Endothelial cell of umbilical vein (primary cell): Measurements from ENCODE around the gene AADACL4. TPM values are rescaled to one million over a fixed set of nuclear protein-coding genes. Genes with fewer than 3 reads are reported as not detected.

ENCODE experiments used
- BruUV-seq: library from RNA; stranded (reverse); fragments of 400-500 nt; replicated peaks from 2 replicates; lab custom pipeline; 2021; lab: Mats Ljungman, UMichigan
- CTCF ChIA-PET: fragments of 300-600, 350-600 bp; sonication (Branson Sonifier 250); formaldehyde crosslinking; loops from one replicate; lab custom pipeline; 2021; ENCODE audit warnings: antibody characterized with exemption, inconsistent platforms; lab: Charles Lee
- POLR2A ChIA-PET: fragments of 300-600, 350-600 bp; sonication (Branson Sonifier 250); formaldehyde crosslinking; loops from one replicate; lab custom pipeline; 2021; ENCODE audit warnings: antibody characterized with exemption, inconsistent platforms; lab: Charles Lee
- DNase-seq: peaks from one replicate; pipeline ENCODE4 v3.0.0-alpha.2; 2011; ENCODE audit warnings: low read depth, low spot score
- FAIRE-seq: peaks from 2 replicates; lab custom pipeline; 2011; peaks lifted over from hg19 to GRCh38; lab: Jason Lieb, UNC
- H2AFZ ChIP-seq: 2 replicates; pipeline ENCODE4 v1.6.0; 2012; ENCODE audit warnings: low read depth, low read length, control low read depth, inconsistent platforms
- H3K27ac ChIP-seq: 2 replicates; pipeline ENCODE4 v1.5.1; 2011; ENCODE audit warnings: low read depth, mild to moderate bottlenecking, control low read depth, low read length, moderate library complexity; ENCODE audit not compliant: insufficient read depth
- H3K27me3 ChIP-seq, 2 experiments: 2 replicates each; pipeline versions ENCODE4 v1.6.0 to v1.6.1; 2011; ENCODE audit warnings: low read length in 2 of 2, mixed read lengths in 1 of 2; ENCODE audit not compliant: control insufficient read depth in 2 of 2, insufficient read depth in 2 of 2
- H3K36me3 ChIP-seq, 2 experiments: 2 replicates in 1 of 2; 3 replicates in 1 of 2; pipeline ENCODE4 v1.5.1; 2011; ENCODE audit warnings: low read length in 2 of 2, mild to moderate bottlenecking in 1 of 2, moderate library complexity in 1 of 2; ENCODE audit not compliant: control insufficient read depth in 2 of 2, insufficient read depth in 2 of 2; ENCODE audit errors: extremely low read depth in 1 of 2
- H3K4me1 ChIP-seq: 3 replicates; pipeline ENCODE4 v1.5.1; 2011; ENCODE audit warnings: mild to moderate bottlenecking, low read length; ENCODE audit not compliant: control insufficient read depth, insufficient read depth; ENCODE audit errors: extremely low read depth
- H3K4me2 ChIP-seq: 2 replicates; pipeline ENCODE4 v1.6.1; 2011; ENCODE audit warnings: low read length, control low read depth, mixed read lengths; ENCODE audit not compliant: insufficient read depth
- H3K4me3 ChIP-seq, 3 experiments: fragments of 200-600 bp in 1 of 3; sonication (generic), shearing (Covaris generic) in 1 of 3; replicated peaks in 1 of 3; 2 replicates each; pipeline ENCODE4 v1.5.1; 2011 to 2016; ENCODE audit warnings: control low read depth in 3 of 3, low read length in 3 of 3, mild to moderate bottlenecking in 2 of 3, inconsistent platforms in 1 of 3, low read depth in 1 of 3, moderate library complexity in 1 of 3; ENCODE audit not compliant: insufficient read depth in 1 of 3
- H3K79me2 ChIP-seq: 2 replicates; pipeline ENCODE4 v1.6.0; 2012; ENCODE audit warnings: low read length, inconsistent platforms; ENCODE audit not compliant: control insufficient read depth, insufficient read depth
- H3K9ac ChIP-seq: replicated peaks from 2 replicates; pipeline ENCODE3; 2011; ENCODE audit warnings: low read length, control low read depth; ENCODE audit not compliant: insufficient read depth; ENCODE audit errors: extremely low read depth
- H3K9me1 ChIP-seq: replicated peaks from 3 replicates; pipeline ENCODE4 v1.6.0; 2011; ENCODE audit warnings: mild to moderate bottlenecking, low read length; ENCODE audit not compliant: control insufficient read depth, insufficient read depth; ENCODE audit errors: extremely low read depth
- H3K9me3 ChIP-seq: replicated peaks from 2 replicates; pipeline ENCODE4 v1.5.1; 2012; ENCODE audit warnings: low read length, inconsistent platforms; ENCODE audit not compliant: control insufficient read depth, insufficient read depth
- H4K20me1 ChIP-seq: replicated peaks from 2 replicates; pipeline ENCODE3; 2011; ENCODE audit warnings: mild to moderate bottlenecking, low read length; ENCODE audit not compliant: control insufficient read depth, insufficient read depth; ENCODE audit errors: extremely low read depth
- EZH2 ChIP-seq: IDR thresholded peaks from 2 replicates; pipeline ENCODE4 v1.6.1; 2012; ENCODE audit warnings: borderline replicate concordance, low read depth, mild to moderate bottlenecking, moderate library complexity, low read length, inconsistent platforms; ENCODE audit not compliant: severe bottlenecking
- FOS ChIP-seq: IDR thresholded peaks from 2 replicates; pipeline ENCODE4 v1.6.1; 2011; ENCODE audit warnings: mild to moderate bottlenecking, low read length, moderate library complexity, borderline replicate concordance; ENCODE audit not compliant: insufficient read depth
- GATA2 ChIP-seq: IDR thresholded peaks from 2 replicates; pipeline ENCODE4 v1.7.0; 2011; ENCODE audit warnings: low read depth, mild to moderate bottlenecking, moderate library complexity, mixed read lengths, low read length; ENCODE audit not compliant: insufficient read length, insufficient read depth
- JUN ChIP-seq: IDR thresholded peaks from 2 replicates; pipeline ENCODE4 v1.6.1; 2011; ENCODE audit warnings: borderline replicate concordance, low read depth; ENCODE audit not compliant: insufficient read length, insufficient read depth
- MYC ChIP-seq: IDR thresholded peaks from one replicate; pipeline ENCODE4 v1.6.1; 2011; ENCODE audit warnings: mild to moderate bottlenecking, low read depth, low read length
- POLR2A ChIP-seq: IDR thresholded peaks from 2 replicates; pipeline ENCODE4 v1.6.1; 2012; ENCODE audit warnings: low read depth, mild to moderate bottlenecking, control low read depth, low read length
- POLR2AphosphoS5 ChIP-seq: IDR thresholded peaks from 2 replicates; pipeline ENCODE4 v1.6.1; 2012; ENCODE audit warnings: low read depth, mild to moderate bottlenecking, control low read depth, low read length, moderate library complexity; ENCODE audit not compliant: insufficient read depth
- dilution Hi-C: fragments of 300-500 bp; cut with MboI; formaldehyde crosslinking; loops from one replicate; pipeline ENCODE4 v1.15.0; 2019; ENCODE audit warnings: low sequenced_read_pairs; ENCODE audit not compliant: extremely low pct_ligation_motif_present
- intact Hi-C: fragments of 100-400 bp; cut with micrococcal nuclease; formaldehyde crosslinking; loops from one replicate; pipeline ENCODE4 v1.10.0; 2022
- polyA plus RNA-seq, 4 experiments: library from polyadenylated mRNA; depleted of rRNA in 3 of 4; stranded (reverse) in 3 of 4; unstranded in 1 of 4; fragments of >200 nt; gene quantifications; 2 replicates each; pipeline versions ENCODE4 v1.2.1 to v1.2.3, GENCODE V29; 2011 to 2012; ENCODE audit warnings: missing spikeins in 1 of 4
- total RNA-seq: library from RNA; stranded (reverse); gene quantifications from 2 replicates; pipeline ENCODE4 v1.2.3, GENCODE V29; 2021
- TF ChIP-seq, protein P1 (sequence below), 2 donors: IDR thresholded peaks; 1 replicate in 1 of 2; 2 replicates in 1 of 2; pipeline ENCODE4 v1.5.1; 2011; ENCODE audit warnings: low read length in 2 of 2, mild to moderate bottlenecking in 2 of 2, moderate library complexity in 2 of 2, control low read depth in 1 of 2, inconsistent platforms in 1 of 2, low read depth in 1 of 2; ENCODE audit not compliant: insufficient read depth in 1 of 2; ENCODE audit errors: extremely low read depth in 1 of 2
- TF ChIP-seq, protein P2 (sequence below): IDR thresholded peaks from 2 replicates; pipeline ENCODE4 v1.6.1; 2011; ENCODE audit not compliant: insufficient read depth, insufficient read length

AADACL4 gene
- total and polyA plus RNA-seq, 2 donors (not counting 3 experiments of a cell fraction or from before 2014, with no cell fraction given), result not detected

DNA sequence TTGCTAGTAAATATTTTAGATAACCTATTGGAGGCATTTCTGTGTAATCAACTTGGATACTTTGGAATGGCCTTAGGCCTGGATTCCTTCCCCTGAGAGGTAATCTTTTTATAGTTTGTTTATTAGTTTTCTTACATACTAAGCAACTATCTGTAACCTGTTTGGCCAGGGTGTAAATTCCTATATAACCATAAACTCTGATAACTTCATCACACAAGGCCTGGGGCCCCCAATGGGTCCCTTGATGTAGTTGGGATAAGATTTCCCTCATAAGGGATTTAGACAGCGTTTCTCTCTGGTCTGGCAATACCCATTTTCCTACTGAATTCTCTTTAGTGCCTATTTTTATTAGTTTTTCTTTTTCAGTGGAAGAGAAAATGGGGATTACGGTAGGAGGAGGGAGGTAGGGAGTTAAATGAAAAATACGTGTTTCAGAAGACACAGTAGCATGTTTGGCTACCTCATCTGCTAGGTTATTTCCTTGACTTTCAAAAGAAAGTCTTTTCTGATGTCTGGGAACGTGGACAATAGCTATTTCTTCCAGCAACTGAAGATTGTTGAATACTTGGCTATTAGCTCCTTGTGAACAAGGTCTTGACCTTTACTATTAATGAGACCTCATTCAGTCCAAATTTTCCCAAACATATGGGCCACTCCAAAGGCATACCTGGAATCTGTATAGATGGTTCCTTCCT, 64.7 kb downstream of the AADACL4 start:
- Histone ChIP-seq H3K4me3 (no peak overlapping the region), H3K79me2 (no peaks in the 10 kb centered on the region), H3K4me2 (no peak overlapping the region), H3K36me3 (no peaks in the 10 kb centered on the region), H3K27me3 (no peaks in the 10 kb centered on the region), H3K9me3 (no peaks in the 10 kb centered on the region), H4K20me1 (no peaks in the 10 kb centered on the region), H3K9me1 (no peaks in the 10 kb centered on the region), H3K9ac (no peak overlapping the region), H2AFZ (no peak overlapping the region), H3K27ac (no peak overlapping the region), H3K4me1 (no peaks in the 10 kb centered on the region)
- TF ChIP-seq, protein P1, sequence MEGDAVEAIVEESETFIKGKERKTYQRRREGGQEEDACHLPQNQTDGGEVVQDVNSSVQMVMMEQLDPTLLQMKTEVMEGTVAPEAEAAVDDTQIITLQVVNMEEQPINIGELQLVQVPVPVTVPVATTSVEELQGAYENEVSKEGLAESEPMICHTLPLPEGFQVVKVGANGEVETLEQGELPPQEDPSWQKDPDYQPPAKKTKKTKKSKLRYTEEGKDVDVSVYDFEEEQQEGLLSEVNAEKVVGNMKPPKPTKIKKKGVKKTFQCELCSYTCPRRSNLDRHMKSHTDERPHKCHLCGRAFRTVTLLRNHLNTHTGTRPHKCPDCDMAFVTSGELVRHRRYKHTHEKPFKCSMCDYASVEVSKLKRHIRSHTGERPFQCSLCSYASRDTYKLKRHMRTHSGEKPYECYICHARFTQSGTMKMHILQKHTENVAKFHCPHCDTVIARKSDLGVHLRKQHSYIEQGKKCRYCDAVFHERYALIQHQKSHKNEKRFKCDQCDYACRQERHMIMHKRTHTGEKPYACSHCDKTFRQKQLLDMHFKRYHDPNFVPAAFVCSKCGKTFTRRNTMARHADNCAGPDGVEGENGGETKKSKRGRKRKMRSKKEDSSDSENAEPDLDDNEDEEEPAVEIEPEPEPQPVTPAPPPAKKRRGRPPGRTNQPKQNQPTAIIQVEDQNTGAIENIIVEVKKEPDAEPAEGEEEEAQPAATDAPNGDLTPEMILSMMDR (IDR thresholded peaks at IDR 0.05; ENCODE audit: extremely low read depth in 1 of 2, insufficient read depth in 1 of 2, low read depth in 1 of 2, low read length in 2 of 2), result no peak
- TF ChIP-seq MYC (no peak), GATA2 (no peak), FOS (no peak), EZH2 (no peak), POLR2A (no peak), JUN (no peak), POLR2AphosphoS5 (no peak)
- TF ChIP-seq, protein P2, sequence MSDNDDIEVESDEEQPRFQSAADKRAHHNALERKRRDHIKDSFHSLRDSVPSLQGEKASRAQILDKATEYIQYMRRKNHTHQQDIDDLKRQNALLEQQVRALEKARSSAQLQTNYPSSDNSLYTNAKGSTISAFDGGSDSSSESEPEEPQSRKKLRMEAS, result no peak
- BruUV-seq, result no TSS peak
- POLR2A ChIA-PET, result no interaction called here
- intact Hi-C loops (no loop called here), dilution Hi-C loops (no loop called here)
- FAIRE-seq, result no peak
- CTCF ChIA-PET, result no interaction called here
- no peak for DNase-seq
